Measurements from ENCODE around the gene PCDHGC5.

PCDHGC5 gene

GRCh38 chr5:141522301-141522700, 33.4 kb downstream of the PCDHGC5 start:
- TF ChIP-seq CREB5 (CRISPR knock-in tag; IDR thresholded peaks at IDR 0.05; ENCODE audit: low read depth) (no peak), ZFP3 (CRISPR knock-in tag; IDR thresholded peaks at IDR 0.05) (no peak), TOX (CRISPR knock-in tag; IDR thresholded peaks at IDR 0.05; ENCODE audit: borderline replicate concordance) (no peak), ARNTL (CRISPR knock-in tag; IDR thresholded peaks at IDR 0.05; ENCODE audit: borderline replicate concordance, low read depth) (no peak), SNAI2 (CRISPR knock-in tag; IDR thresholded peaks at IDR 0.05) (no peak), CSDC2 (CRISPR knock-in tag; IDR thresholded peaks at IDR 0.05) (no peak), CSRNP3 (CRISPR knock-in tag; IDR thresholded peaks at IDR 0.05) (no peak), PPARA (CRISPR knock-in tag; IDR thresholded peaks at IDR 0.05; ENCODE audit: borderline replicate concordance) (no peak), TSHZ2 (CRISPR knock-in tag; IDR thresholded peaks at IDR 0.05) (no peak), ESRRG (CRISPR knock-in tag; IDR thresholded peaks at IDR 0.05) (no peak), PATZ1 (CRISPR knock-in tag; IDR thresholded peaks at IDR 0.05; ENCODE audit: borderline replicate concordance) (no peak), RARB (CRISPR knock-in tag; IDR thresholded peaks at IDR 0.05) (no peak), GLIS3 (CRISPR knock-in tag; IDR thresholded peaks at IDR 0.05) (no peak)
- ATAC-seq: no peak

- TF ChIP-seq POU6F1 (CRISPR knock-in tag; IDR thresholded peaks at IDR 0.05; ENCODE audit: borderline replicate concordance, low read depth) (no peak), TOX (CRISPR knock-in tag; IDR thresholded peaks at IDR 0.05; ENCODE audit: borderline replicate concordance) (no peak), TCF4 (CRISPR knock-in tag; IDR thresholded peaks at IDR 0.05; ENCODE audit: borderline replicate concordance) (no peak), BACH2 (CRISPR knock-in tag; IDR thresholded peaks at IDR 0.05; ENCODE audit: borderline replicate concordance) (no peak), ZFP30 (CRISPR knock-in tag; IDR thresholded peaks at IDR 0.05) (no peak), ARNTL (CRISPR knock-in tag; IDR thresholded peaks at IDR 0.05; ENCODE audit: borderline replicate concordance, low read depth) (no peak), SNAI2 (CRISPR knock-in tag; IDR thresholded peaks at IDR 0.05) (no peak), ZC3H10 (CRISPR knock-in tag; IDR thresholded peaks at IDR 0.05) (no peak), PATZ1 (CRISPR knock-in tag; IDR thresholded peaks at IDR 0.05; ENCODE audit: borderline replicate concordance) (no peak), ZNF8 (CRISPR knock-in tag; IDR thresholded peaks at IDR 0.05) (no peak), RARB (CRISPR knock-in tag; IDR thresholded peaks at IDR 0.05) (no peak), CREB5 (CRISPR knock-in tag; IDR thresholded peaks at IDR 0.05; ENCODE audit: low read depth) (no peak)
- ATAC-seq: no peak
Observed at GRCh38 chr5:141523991-141524390, 35.1 kb downstream of the PCDHGC5 start.

Data from SK-N-SH treated with all-trans-retinoic acid at 6 μM for 48 hours (cell line).